Mesenchymal stem cell (in vitro differentiated cells and primary cell): ENCODE measurements around the gene FLT3.

Experiments
- DNase-seq: peaks from one replicate; pipeline ENCODE4 v3.0.0-alpha.2; 2013
- H2AFZ ChIP-seq: one replicate; pipeline ENCODE4 v1.6.1; 2013; ENCODE audit warnings: low read depth, mild to moderate bottlenecking, control low read depth, inconsistent platforms, low read length, moderate library complexity
- H2AK5ac ChIP-seq: 2 replicates; pipeline ENCODE4 v1.6.1; 2013; ENCODE audit warnings: low read length, moderate library complexity, mild to moderate bottlenecking, inconsistent platforms; ENCODE audit not compliant: severe bottlenecking
- H2BK120ac ChIP-seq: one replicate; pipeline ENCODE4 v1.6.1; 2013; ENCODE audit warnings: low read depth, mild to moderate bottlenecking, inconsistent platforms, low read length, moderate library complexity
- H2BK12ac ChIP-seq, 2 experiments: one replicate each; pipeline ENCODE4 v1.6.1; 2013; ENCODE audit warnings: inconsistent platforms in 2 of 2, low read length in 2 of 2, mild to moderate bottlenecking in 2 of 2, moderate library complexity in 2 of 2, control low read depth in 1 of 2
- H2BK15ac ChIP-seq: one replicate; pipeline ENCODE4 v1.6.1; 2013; ENCODE audit warnings: mild to moderate bottlenecking, low read depth, inconsistent platforms; ENCODE audit not compliant: poor library complexity, severe bottlenecking
- H2BK5ac ChIP-seq: 2 replicates; pipeline ENCODE4 v1.6.1; 2013; ENCODE audit warnings: low read depth, mild to moderate bottlenecking, low read length, control low read depth, inconsistent platforms; ENCODE audit not compliant: poor library complexity, severe bottlenecking
- H3K14ac ChIP-seq, 2 experiments: one replicate each; pipeline ENCODE4 v1.6.1; 2013; ENCODE audit warnings: inconsistent platforms in 2 of 2, low read length in 2 of 2, control low read depth in 1 of 2, mild to moderate bottlenecking in 1 of 2, moderate library complexity in 1 of 2
- H3K18ac ChIP-seq, 2 experiments: one replicate each; pipeline ENCODE4 v1.6.1; 2013; ENCODE audit warnings: inconsistent platforms in 2 of 2, low read length in 2 of 2, control low read depth in 1 of 2, low read depth in 1 of 2, mild to moderate bottlenecking in 1 of 2
- H3K23ac ChIP-seq, 2 experiments: one replicate each; pipeline ENCODE4 v1.6.1; 2013; ENCODE audit warnings: inconsistent platforms in 2 of 2, low read length in 2 of 2, mild to moderate bottlenecking in 2 of 2, moderate library complexity in 2 of 2, control low read depth in 1 of 2
- H3K27ac ChIP-seq: 2 replicates; pipeline ENCODE4 v1.5.1; 2013; ENCODE audit warnings: mild to moderate bottlenecking, moderate library complexity, low read length, control low read depth, inconsistent platforms; ENCODE audit not compliant: poor library complexity, severe bottlenecking
- H3K27me3 ChIP-seq, 2 experiments: 2 replicates each; pipeline versions ENCODE4 v1.6.1 to v1.7.0; 2013; ENCODE audit warnings: low read length in 2 of 2, mild to moderate bottlenecking in 2 of 2, moderate library complexity in 2 of 2, control low read depth in 1 of 2, inconsistent platforms in 1 of 2; ENCODE audit not compliant: control insufficient read depth in 1 of 2, insufficient read depth in 1 of 2
- H3K36me3 ChIP-seq, 2 experiments: 2 replicates each; pipeline versions ENCODE4 v1.6.1 to v1.7.0; 2013; ENCODE audit warnings: low read length in 2 of 2, control low read depth in 1 of 2, inconsistent platforms in 1 of 2, low read depth in 1 of 2, mild to moderate bottlenecking in 1 of 2; ENCODE audit not compliant: insufficient read depth in 2 of 2, control insufficient read depth in 1 of 2
- H3K4ac ChIP-seq, 2 experiments: one replicate each; pipeline ENCODE4 v1.6.1; 2013; ENCODE audit warnings: inconsistent platforms in 2 of 2, low read length in 2 of 2, mild to moderate bottlenecking in 2 of 2, moderate library complexity in 2 of 2, control low read depth in 1 of 2, low read depth in 1 of 2
- H3K4me1 ChIP-seq: 2 replicates; pipeline ENCODE4 v1.6.1; 2013; ENCODE audit warnings: low read depth, low read length, control low read depth; ENCODE audit not compliant: control insufficient read depth, insufficient read depth
- H3K4me2 ChIP-seq: 2 replicates; pipeline ENCODE4 v1.6.1; 2013; ENCODE audit warnings: low read length, mild to moderate bottlenecking, inconsistent platforms; ENCODE audit not compliant: poor library complexity, severe bottlenecking
- H3K4me3 ChIP-seq, 2 experiments: 2 replicates each; pipeline versions ENCODE4 v1.5.1 to v1.7.0; 2013; ENCODE audit warnings: low read length in 2 of 2, mild to moderate bottlenecking in 2 of 2, control low read depth in 1 of 2, low read depth in 1 of 2; ENCODE audit not compliant: insufficient read depth in 1 of 2
- H3K79me1 ChIP-seq: replicated peaks from 2 replicates; pipeline ENCODE4 v1.6.1; 2013; ENCODE audit warnings: mild to moderate bottlenecking, control low read depth, low read length, inconsistent platforms; ENCODE audit not compliant: poor library complexity, severe bottlenecking
- H3K9ac ChIP-seq: 2 replicates; pipeline ENCODE4 v1.7.0; 2013; ENCODE audit warnings: mild to moderate bottlenecking, low read length, moderate library complexity
- H3K9me3 ChIP-seq: 2 replicates; pipeline ENCODE4 v1.7.0; 2013; ENCODE audit warnings: mild to moderate bottlenecking, low read length; ENCODE audit not compliant: control insufficient read depth
- H4K8ac ChIP-seq: one replicate; pipeline ENCODE4 v1.6.1; 2013; ENCODE audit warnings: inconsistent platforms, mild to moderate bottlenecking, low read length, moderate library complexity
- H4K91ac ChIP-seq: one replicate; pipeline ENCODE4 v1.6.1; 2013; ENCODE audit warnings: mild to moderate bottlenecking, low read length, inconsistent platforms
- WGBS: methylation state at CpG from one replicate; pipeline ENCODE4 v1.1.7; 2013; ENCODE audit warnings: mixed read lengths; 5-methylcytosine and 5-hydroxymethylcytosine counted together

FLT3 gene

DNA sequence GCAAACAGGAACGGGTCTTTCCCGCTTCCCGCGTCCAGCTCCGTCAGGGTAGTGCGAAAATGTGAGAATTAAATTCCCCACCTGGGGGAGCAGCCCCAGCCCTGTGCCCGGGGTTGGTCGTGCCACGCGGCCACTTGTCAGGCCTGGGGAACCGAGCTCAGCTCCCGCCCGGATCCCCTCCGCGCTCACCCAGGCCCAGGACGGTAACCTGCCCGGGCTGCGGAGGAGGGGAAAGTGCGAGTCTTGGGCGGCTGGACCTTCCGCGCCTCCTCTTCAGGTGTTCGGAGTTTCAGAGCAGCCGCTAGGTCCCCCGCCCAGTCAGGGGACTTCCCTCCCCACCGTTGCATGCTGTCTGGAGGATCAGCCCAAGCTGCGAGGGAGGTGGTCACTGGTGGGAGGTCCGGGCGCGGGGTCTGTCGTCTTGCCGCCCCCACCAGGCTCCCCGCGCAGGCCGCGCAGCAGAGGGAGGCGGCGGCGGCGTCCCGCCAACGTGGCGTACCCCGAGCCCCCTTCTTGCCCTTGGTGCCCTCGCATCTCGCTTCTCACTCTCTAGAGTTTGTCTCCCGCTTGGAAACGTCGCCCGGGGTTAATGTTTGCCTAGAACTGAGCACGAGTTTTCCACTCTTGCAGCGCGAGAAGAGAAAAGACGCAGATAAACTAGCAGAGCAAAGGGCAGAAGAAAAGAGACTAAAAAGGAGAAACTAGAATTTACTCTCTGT is 119.9 kb downstream of the FLT3 start:
- no peak overlapping the region for H3K18ac ChIP-seq

DNA sequence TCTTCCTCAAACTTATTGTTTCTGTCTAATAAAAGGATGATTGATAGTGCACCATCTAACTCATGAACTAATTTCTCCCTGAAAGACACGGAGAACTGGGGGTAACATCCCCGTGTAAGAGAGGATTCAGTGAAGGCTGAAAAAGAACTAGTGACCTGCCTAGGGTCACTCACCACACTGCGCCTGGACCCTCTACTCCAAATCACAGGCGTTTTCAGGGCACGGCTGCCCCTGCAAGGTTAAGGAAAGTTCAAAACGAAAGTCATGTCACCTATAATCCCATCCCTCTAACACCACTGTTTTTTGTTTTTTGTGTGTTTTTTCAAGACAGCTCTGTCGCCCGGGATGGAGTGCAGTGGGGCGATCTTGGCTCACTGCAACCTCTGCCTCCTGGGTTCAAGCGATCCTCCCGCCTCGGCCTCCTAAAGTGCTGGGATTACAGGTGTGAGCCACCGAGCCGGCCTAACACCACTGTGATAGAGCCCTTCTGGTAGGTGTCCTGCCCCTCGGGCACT is 120.6 kb downstream of the FLT3 start:
- H3K4me3 ChIP-seq, result no peak overlapping the region
- no peaks in the 10 kb centered on the region for H3K9me3 ChIP-seq
- H3K27ac ChIP-seq, result no peak overlapping the region
- peaks cover 17% of the 10 kb centered on the region for H3K4me1 ChIP-seq
- no peak overlapping the region for H3K14ac ChIP-seq
- no peak overlapping the region for H2AFZ ChIP-seq
- no peak overlapping the region for H2BK120ac ChIP-seq
- H3K79me1 ChIP-seq, result no peaks in the 10 kb centered on the region
- no peak for DNase-seq
- H2BK15ac ChIP-seq, result no peak overlapping the region
- H3K18ac ChIP-seq, result no peak overlapping the region
- WGBS, result 6% methylated on average over 15 of the region's 15 CpGs
- H3K4me2 ChIP-seq, result peak overlapping the region; percentile 8
- H3K27me3 ChIP-seq, result peaks cover 81 to 87% of the 10 kb centered on the region in 2 experiments
- H2BK5ac ChIP-seq, result no peak overlapping the region
- no peak overlapping the region for H2BK12ac ChIP-seq
- no peak overlapping the region for H4K8ac ChIP-seq
- peak overlapping the region in 1 of 2 experiments; percentile 78 for H3K23ac ChIP-seq
- no peak overlapping the region for H3K4ac ChIP-seq
- no peak overlapping the region for H4K91ac ChIP-seq
- H3K9ac ChIP-seq, result no peak overlapping the region
- no peaks in the 10 kb centered on the region for H3K36me3 ChIP-seq
- no peak overlapping the region for H2AK5ac ChIP-seq

More for the DNA sequence above, 119.9 kb downstream of the FLT3 start:
- peaks cover 75 to 87% of the 10 kb centered on the region in 2 experiments for H3K27me3 ChIP-seq
- no peak overlapping the region for H3K14ac ChIP-seq
- H3K79me1 ChIP-seq, result no peaks in the 10 kb centered on the region
- no peak overlapping the region for H3K23ac ChIP-seq
- no peak overlapping the region for H3K4ac ChIP-seq
- no peaks in the 10 kb centered on the region for H3K9me3 ChIP-seq
- H3K9ac ChIP-seq, result no peak overlapping the region
- DNase-seq, result no peak
- 5% methylated on average over 53 of the region's 54 CpGs for WGBS
- no peak overlapping the region for H2AK5ac ChIP-seq
- H3K36me3 ChIP-seq, result no peaks in the 10 kb centered on the region
- no peak overlapping the region for H2BK120ac ChIP-seq
- H4K8ac ChIP-seq, result no peak overlapping the region
- H2AFZ ChIP-seq, result no peak overlapping the region
- H2BK15ac ChIP-seq, result no peak overlapping the region
- no peak overlapping the region for H4K91ac ChIP-seq
- no peak overlapping the region for H2BK5ac ChIP-seq
- H3K27ac ChIP-seq, result no peak overlapping the region
- H3K4me3 ChIP-seq, result peak overlapping the region in 1 of 2 experiments; percentile 25
- no peak overlapping the region for H2BK12ac ChIP-seq
- H3K4me1 ChIP-seq, result peaks cover 17% of the 10 kb centered on the region
- no peak overlapping the region for H3K4me2 ChIP-seq

DNA sequence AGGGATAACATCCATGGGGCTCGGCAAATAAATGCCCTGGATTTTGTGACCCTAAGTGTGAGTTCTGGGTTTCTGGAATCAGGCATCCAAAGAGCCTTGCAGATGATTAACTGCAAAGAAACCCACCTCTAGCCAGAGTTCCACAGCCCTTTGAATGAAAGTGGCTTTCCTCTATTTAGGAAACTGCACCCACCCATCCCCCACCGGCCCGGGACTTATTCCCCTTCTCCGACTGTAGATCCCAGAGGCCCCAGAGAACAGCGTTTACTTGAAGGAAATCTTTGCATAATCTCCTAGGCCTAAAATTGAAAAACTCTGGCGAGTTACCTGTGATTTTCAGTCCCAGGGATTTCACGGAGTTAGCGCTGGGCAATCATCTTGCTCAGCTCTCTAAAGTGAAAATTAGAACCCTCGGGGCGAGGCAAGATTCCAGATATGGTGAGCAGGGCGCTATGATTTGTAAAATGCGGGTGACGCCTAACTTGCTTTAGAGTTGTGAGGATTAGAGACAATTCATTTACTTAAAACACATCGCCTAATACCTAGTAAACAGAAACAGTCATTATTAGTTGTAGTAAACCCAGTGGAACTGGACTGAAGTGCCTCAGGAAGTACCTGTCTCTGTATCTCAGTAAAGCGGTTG is 121.3 kb downstream of the FLT3 start:
- WGBS, result under 1% methylated on average over 9 of the region's 15 CpGs

DNA sequence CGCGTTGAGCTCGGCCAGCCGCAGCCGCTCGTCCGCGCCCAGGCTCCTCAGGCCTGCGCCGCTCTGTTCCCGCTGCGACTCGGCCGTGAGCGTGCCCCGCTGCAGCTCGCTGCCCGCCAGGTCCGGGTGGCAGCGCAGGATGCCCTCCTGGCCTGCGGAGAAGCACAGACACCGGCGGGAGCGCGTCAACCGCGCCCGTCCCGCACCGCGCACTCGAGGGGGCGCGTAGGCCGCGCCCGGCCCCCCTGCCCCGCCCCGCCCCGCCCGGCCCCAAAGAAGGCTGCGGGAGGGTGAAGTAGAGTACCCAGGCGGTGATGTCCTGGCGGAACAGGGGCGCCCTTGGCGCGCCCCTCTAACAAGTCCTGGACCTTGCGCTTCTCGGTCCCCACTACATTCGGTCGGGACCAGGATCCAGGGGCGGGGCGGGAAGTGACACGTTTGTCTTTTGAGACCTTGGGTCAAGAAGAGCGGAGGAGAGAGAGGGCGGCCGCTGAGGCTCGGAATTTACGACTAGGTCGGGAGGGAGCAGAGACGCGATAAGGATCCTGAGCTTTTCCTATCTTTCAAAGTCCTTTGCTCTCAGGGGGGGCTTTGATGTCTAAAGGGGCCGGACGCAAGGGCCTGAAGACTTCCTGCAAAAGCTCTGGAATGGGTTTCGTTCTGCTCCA is 121.9 kb downstream of the FLT3 start:
- no peaks in the 10 kb centered on the region for H3K9me3 ChIP-seq
- no peak overlapping the region for H3K14ac ChIP-seq
- H3K4me1 ChIP-seq, result peaks cover 17% of the 10 kb centered on the region
- H2BK12ac ChIP-seq, result no peak overlapping the region
- H2BK120ac ChIP-seq, result no peak overlapping the region
- WGBS, result under 1% methylated on average over 55 of the region's 65 CpGs
- no peak overlapping the region for H2BK15ac ChIP-seq
- H3K4ac ChIP-seq, result no peak overlapping the region
- no peaks in the 10 kb centered on the region for H3K36me3 ChIP-seq
- H3K4me2 ChIP-seq, result no peak overlapping the region
- no peak overlapping the region for H3K18ac ChIP-seq
- H3K27me3 ChIP-seq, result peaks cover 95 to 98% of the 10 kb centered on the region in 2 experiments
- H2AK5ac ChIP-seq, result no peak overlapping the region
- no peak overlapping the region for H4K91ac ChIP-seq
- no peak for DNase-seq
- peak overlapping the region in 1 of 2 experiments; percentile 35 for H3K4me3 ChIP-seq
- no peak overlapping the region for H3K27ac ChIP-seq
- H2AFZ ChIP-seq, result no peak overlapping the region
- no peak overlapping the region for H3K23ac ChIP-seq
- H2BK5ac ChIP-seq, result no peak overlapping the region
- H3K9ac ChIP-seq, result no peak overlapping the region
- H4K8ac ChIP-seq, result no peak overlapping the region
- H3K79me1 ChIP-seq, result no peaks in the 10 kb centered on the region

More for the DNA sequence above, 121.3 kb downstream of the FLT3 start:
- no peaks in the 10 kb centered on the region for H3K9me3 ChIP-seq
- no peak overlapping the region for H3K4ac ChIP-seq
- no peak overlapping the region for H2BK5ac ChIP-seq
- H2AK5ac ChIP-seq, result no peak overlapping the region
- no peak overlapping the region for H3K14ac ChIP-seq
- H3K79me1 ChIP-seq, result no peaks in the 10 kb centered on the region
- no peak overlapping the region for H4K91ac ChIP-seq
- H3K23ac ChIP-seq, result no peak overlapping the region
- no peak overlapping the region for H3K9ac ChIP-seq
- H2BK120ac ChIP-seq, result no peak overlapping the region
- no peak overlapping the region for H3K4me3 ChIP-seq
- no peak overlapping the region for H4K8ac ChIP-seq
- H2AFZ ChIP-seq, result no peak overlapping the region
- H3K27ac ChIP-seq, result no peak overlapping the region
- DNase-seq, result no peak
- H3K4me1 ChIP-seq, result peaks cover 17% of the 10 kb centered on the region
- no peak overlapping the region for H2BK15ac ChIP-seq
- H2BK12ac ChIP-seq, result no peak overlapping the region
- H3K4me2 ChIP-seq, result no peak overlapping the region
- H3K27me3 ChIP-seq, result peaks cover 88 to 94% of the 10 kb centered on the region in 2 experiments
- H3K18ac ChIP-seq, result no peak overlapping the region
- no peaks in the 10 kb centered on the region for H3K36me3 ChIP-seq
